Lower leg skin (tissue), 3 donors: ENCODE results near the gene RNF207.

ENCODE experiments used
- CTCF ChIP-seq, 3 donors: fragments of 450-650 bp; IDR thresholded peaks; one replicate each; pipeline ENCODE4 v1.5.1; 2016; ENCODE audit warnings: antibody characterized with exemption in 3 of 3, mild to moderate bottlenecking in 3 of 3, moderate library complexity in 2 of 3
- POLR2A ChIP-seq, 2 donors: fragments of 450-650 bp; IDR thresholded peaks; one replicate each; pipeline ENCODE4 v1.6.1; 2016 to 2017; ENCODE audit warnings: antibody characterized with exemption in 2 of 2, mild to moderate bottlenecking in 1 of 2, moderate library complexity in 1 of 2

GRCh38 chr1:6178751-6179563 is 27.0 kb upstream of the RNF207 start:
- TF ChIP-seq CTCF (IDR thresholded peaks at IDR 0.05): no peak
- no peak for TF ChIP-seq POLR2A (IDR thresholded peaks at IDR 0.05)
